WTC11 (cell line): ENCODE measurements around the gene BRD1. TPM values are rescaled to one million over a fixed set of nuclear protein-coding genes. Genes with fewer than 3 reads are reported as not detected.

Experiments
- ATAC-seq: fragments of 200-7000 bp; cut with Tn5 transposase; 2 replicates; pipeline ENCODE4 v1.10.0; 2021; ENCODE audit warnings: mild to moderate bottlenecking, moderate library complexity
- CTCF ChIA-PET: fragments of 300-600 bp; sonication (Branson Sonifier 250); formaldehyde crosslinking; loops from one replicate; lab custom pipeline; 2021; ENCODE audit warnings: antibody characterized with exemption; lab: Charles Lee
- POLR2A ChIA-PET: fragments of 350-600 bp; sonication (Branson Sonifier 250); formaldehyde crosslinking; loops from one replicate; lab custom pipeline; 2021; ENCODE audit warnings: antibody characterized with exemption; lab: Charles Lee
- DNase-seq: peaks from one replicate; pipeline ENCODE4 v3.0.0; 2021; ENCODE audit warnings: low spot score
- H3K27ac Mint-ChIP-seq: 2 replicates; pipeline ENCODE4 v1.8.0; 2021; ENCODE audit warnings: mixed read lengths
- H3K27me3 Mint-ChIP-seq: 2 replicates; pipeline ENCODE4 v1.8.0; 2021; ENCODE audit warnings: low read depth, mild to moderate bottlenecking, moderate library complexity, mixed read lengths
- H3K36me3 Mint-ChIP-seq: 2 replicates; pipeline ENCODE4 v1.8.0; 2021; ENCODE audit warnings: mixed read lengths
- H3K4me1 Mint-ChIP-seq: 2 replicates; pipeline ENCODE4 v1.8.0; 2022; ENCODE audit warnings: mixed read lengths
- H3K4me3 Mint-ChIP-seq: 2 replicates; pipeline ENCODE4 v1.8.0; 2021; ENCODE audit warnings: mild to moderate bottlenecking, moderate library complexity, mixed read lengths
- H3K9me3 Mint-ChIP-seq: 2 replicates; pipeline ENCODE4 v1.8.0; 2021; ENCODE audit warnings: mixed read lengths
- AFF4 ChIP-seq: sonication (generic); formaldehyde crosslinking; IDR thresholded peaks from 2 replicates; pipeline ENCODE4 v1.8.1; 2023; ENCODE audit warnings: mild to moderate bottlenecking, missing genetic modification reagents, borderline replicate concordance
- CBFB ChIP-seq: sonication (generic); formaldehyde crosslinking; IDR thresholded peaks from 2 replicates; pipeline ENCODE4 v1.8.1; 2022; ENCODE audit warnings: mild to moderate bottlenecking, low read depth, missing genetic modification reagents
- ESRRA ChIP-seq: sonication (generic); formaldehyde crosslinking; IDR thresholded peaks from 2 replicates; pipeline ENCODE4 v1.8.1; 2022; ENCODE audit warnings: mild to moderate bottlenecking, missing genetic modification reagents, borderline replicate concordance
- ETV6 ChIP-seq: sonication (generic); formaldehyde crosslinking; IDR thresholded peaks from 2 replicates; pipeline ENCODE4 v1.8.1; 2022; ENCODE audit warnings: mild to moderate bottlenecking, missing genetic modification reagents
- FOXJ3 ChIP-seq: sonication (generic); formaldehyde crosslinking; IDR thresholded peaks from 2 replicates; pipeline ENCODE4 v1.9.0; 2021; ENCODE audit warnings: missing genetic modification reagents, mild to moderate bottlenecking, borderline replicate concordance
- KAT7 ChIP-seq: sonication (generic); formaldehyde crosslinking; IDR thresholded peaks from 2 replicates; pipeline ENCODE4 v1.8.1; 2023; ENCODE audit warnings: missing genetic modification reagents, mild to moderate bottlenecking, borderline replicate concordance
- MXD4 ChIP-seq: fragments of 250-450 bp; sonication (Bioruptor Pico); IDR thresholded peaks from 2 replicates; pipeline ENCODE4 v1.8.0; 2021; ENCODE audit warnings: mild to moderate bottlenecking, moderate library complexity, borderline replicate concordance
- MYBL2 ChIP-seq: sonication (generic); formaldehyde crosslinking; IDR thresholded peaks from 2 replicates; pipeline ENCODE4 v1.8.1; 2023; ENCODE audit warnings: mild to moderate bottlenecking, moderate library complexity, missing genetic modification reagents
- PREB ChIP-seq: sonication (generic); formaldehyde crosslinking; IDR thresholded peaks from 2 replicates; pipeline ENCODE4 v1.8.1; 2022; ENCODE audit warnings: mild to moderate bottlenecking, missing genetic modification reagents, moderate library complexity, borderline replicate concordance
- PRRX2 ChIP-seq: fragments of 250-450 bp; sonication (Bioruptor Pico); IDR thresholded peaks from 2 replicates; pipeline ENCODE4 v1.8.0; 2021; ENCODE audit warnings: mild to moderate bottlenecking
- RELA ChIP-seq: sonication (generic); formaldehyde crosslinking; IDR thresholded peaks from 2 replicates; pipeline ENCODE4 v1.8.1; 2022; ENCODE audit warnings: missing genetic modification reagents, mild to moderate bottlenecking, borderline replicate concordance
- TEAD4 ChIP-seq: sonication (generic); formaldehyde crosslinking; IDR thresholded peaks from 2 replicates; pipeline ENCODE4 v1.8.0; 2022; ENCODE audit warnings: mild to moderate bottlenecking, missing genetic modification reagents
- TP53 ChIP-seq: sonication (generic); formaldehyde crosslinking; IDR thresholded peaks from 2 replicates; pipeline ENCODE4 v1.8.1; 2023; ENCODE audit warnings: mild to moderate bottlenecking, missing genetic modification reagents
- ZBTB21 ChIP-seq: sonication (generic); formaldehyde crosslinking; IDR thresholded peaks from 2 replicates; pipeline ENCODE4 v1.8.1; 2023; ENCODE audit warnings: mild to moderate bottlenecking, missing genetic modification reagents, borderline replicate concordance
- ZBTB43 ChIP-seq: sonication (generic); formaldehyde crosslinking; IDR thresholded peaks from 2 replicates; pipeline ENCODE4 v1.8.1; 2023; ENCODE audit warnings: mild to moderate bottlenecking, missing genetic modification reagents
- ZNF138 ChIP-seq: sonication (generic); formaldehyde crosslinking; conservative IDR thresholded peaks from 2 replicates; pipeline ENCODE4 v1.8.1; 2022; ENCODE audit warnings: mild to moderate bottlenecking, moderate library complexity, missing genetic modification reagents
- ZNF219 ChIP-seq: sonication (generic); formaldehyde crosslinking; IDR thresholded peaks from 2 replicates; pipeline ENCODE4 v1.8.0; 2023; ENCODE audit warnings: missing genetic modification reagents, mild to moderate bottlenecking, borderline replicate concordance
- ZNF232 ChIP-seq: sonication (generic); formaldehyde crosslinking; IDR thresholded peaks from 2 replicates; pipeline ENCODE4 v1.8.0; 2022; ENCODE audit warnings: mild to moderate bottlenecking, missing genetic modification reagents
- ZNF416 ChIP-seq: fragments of 250-450 bp; sonication (Bioruptor Pico); IDR thresholded peaks from 2 replicates; pipeline ENCODE4 v1.9.0; 2021; ENCODE audit warnings: mild to moderate bottlenecking, inconsistent platforms
- total RNA-seq: library from RNA; stranded (reverse); gene quantifications from 3 replicates; pipeline ENCODE4 v1.2.3, GENCODE V29; 2021

BRD1 gene
- total RNA-seq, 1 experiment from 2014 or later, result 36.6 TPM

GRCh38 chr22:49797706-49798105 lies 30.0 kb downstream of the BRD1 start (continued):
- TF ChIP-seq ZBTB21 (CRISPR knock-in tag), result no peak

DNA sequence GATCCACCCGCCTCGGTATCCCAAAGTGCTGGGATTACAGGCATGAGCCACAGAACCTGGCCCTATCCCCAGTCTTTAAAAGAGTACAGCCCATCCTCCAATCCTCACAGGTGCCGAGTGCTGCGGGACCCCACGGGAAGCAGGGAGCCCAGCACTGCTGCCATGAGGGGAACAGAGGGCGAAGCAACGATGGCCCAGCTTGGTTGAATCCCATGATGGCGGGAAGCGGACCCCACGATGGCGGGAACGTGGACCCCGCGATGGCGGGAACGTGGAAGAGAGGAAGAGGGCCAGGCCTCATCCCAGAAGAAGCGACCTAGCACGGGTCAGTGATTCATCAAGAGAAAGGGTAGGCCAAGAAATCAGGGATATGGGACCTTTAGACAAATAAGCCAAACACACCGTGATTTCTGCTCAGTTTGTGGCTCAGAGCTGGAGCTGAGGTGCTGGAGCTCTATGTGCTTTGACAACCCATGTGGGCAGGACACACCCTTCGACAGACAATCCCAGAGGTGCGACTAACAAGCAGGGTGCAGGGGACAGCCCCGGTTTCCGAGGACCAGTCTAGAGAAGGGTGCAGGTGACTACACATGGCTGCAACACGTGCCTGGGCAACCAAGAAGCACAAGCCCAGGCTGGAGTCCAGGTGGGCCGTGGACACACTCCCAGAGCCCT lies 30.9 kb downstream of the BRD1 start:
- DNase-seq (no peak), ATAC-seq (no peak)
- Mint-ChIP-seq H3K27ac (no peak overlapping the region), H3K4me1 (no peaks in the 10 kb centered on the region), H3K27me3 (no peaks in the 10 kb centered on the region), H3K9me3 (no peaks in the 10 kb centered on the region), H3K36me3 (peaks cover 58% of the 10 kb centered on the region), H3K4me3 (no peak overlapping the region)
- ChIA-PET POLR2A (no interaction called here), CTCF (no interaction called here)
- TF ChIP-seq TP53, result no peak
- TF ChIP-seq ZNF138, result no peak
- TF ChIP-seq AFF4, result no peak
- no peak for TF ChIP-seq ZNF232 (CRISPR knock-in tag)
- no peak for TF ChIP-seq FOXJ3 (CRISPR knock-in tag)
- TF ChIP-seq ZNF219 (CRISPR knock-in tag), result no peak
- TF ChIP-seq ZBTB21 (CRISPR knock-in tag), result no peak
- TF ChIP-seq PREB, result no peak
- TF ChIP-seq CBFB (CRISPR knock-in tag), result no peak
- no peak for TF ChIP-seq KAT7 (CRISPR knock-in tag)
- no peak for TF ChIP-seq ZNF416 (CRISPR knock-in tag)
- no peak for TF ChIP-seq TEAD4 (CRISPR knock-in tag)
- no peak for TF ChIP-seq ESRRA
- no peak for TF ChIP-seq ZBTB43 (CRISPR knock-in tag)
- no peak for TF ChIP-seq PRRX2 (CRISPR knock-in tag)
- no peak for TF ChIP-seq ETV6 (CRISPR knock-in tag)
- TF ChIP-seq MYBL2 (CRISPR knock-in tag), result no peak

GRCh38 chr22:49795521-49795920 lies 32.2 kb downstream of the BRD1 start:
- ChIA-PET POLR2A (no interaction called here), CTCF (no interaction called here)
- no peak overlapping the region for H3K27ac Mint-ChIP-seq
- TF ChIP-seq MXD4 (CRISPR knock-in tag) (no peak), RELA (CRISPR knock-in tag) (no peak)
- H3K9me3 Mint-ChIP-seq, result no peaks in the 10 kb centered on the region
- no peak for DNase-seq
- H3K27me3 Mint-ChIP-seq, result no peaks in the 10 kb centered on the region
- H3K4me3 Mint-ChIP-seq, result no peak overlapping the region
- ATAC-seq, result no peak
- peaks cover 3% of the 10 kb centered on the region for H3K4me1 Mint-ChIP-seq
- H3K36me3 Mint-ChIP-seq, result peaks cover 65% of the 10 kb centered on the region
